ENCODE measurements around the gene IRX2. TPM values are rescaled to one million over a fixed set of nuclear protein-coding genes. Genes with fewer than 3 reads are reported as not detected.
A peak's percentile ranks its signal among the peaks of the same experiment; 100 is the strongest.

IRX2 gene
- total RNA-seq, 2 donors from 2014 or later, result not detected

DNA sequence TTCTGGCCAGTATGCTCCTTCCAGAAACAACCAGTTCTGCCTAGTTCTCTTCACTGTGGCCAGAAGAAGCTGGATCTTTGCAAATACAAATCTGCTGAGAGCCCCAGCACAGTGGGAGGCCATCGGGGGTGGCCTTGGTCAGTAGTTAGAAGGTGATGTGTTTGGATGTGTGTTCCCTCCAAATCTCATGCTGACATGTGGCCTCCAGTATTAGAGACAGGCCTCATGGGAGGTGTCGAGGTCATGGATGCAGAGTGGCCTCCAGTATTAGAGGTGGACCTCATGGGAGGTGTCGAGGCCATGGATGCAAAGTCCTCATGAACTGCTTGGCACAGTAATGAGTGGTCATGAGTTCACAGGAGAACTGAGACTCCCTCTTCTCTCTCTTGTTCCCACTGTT, 7.6 kb upstream of the IRX2 start:
- Mint-ChIP-seq H3K9me3 (peaks cover 0 to 4% of the 10 kb centered on the region in 2 donors), H3K27ac (no peak overlapping the region), H3K36me3 (peaks cover 5 to 22% of the 10 kb centered on the region in 2 donors)
- ATAC-seq (no peak), DNase-seq (ENCODE audit: low spot score in 2 of 2) (no peak)

- no peak for ATAC-seq
- Mint-ChIP-seq H3K27ac (no peak overlapping the region), H3K9me3 (peaks cover 0 to 4% of the 10 kb centered on the region in 2 donors), H3K36me3 (peaks cover 5 to 22% of the 10 kb centered on the region in 2 donors)
- DNase-seq (ENCODE audit: low spot score in 2 of 2), result no peak
Observed at GRCh38 chr5:2758632-2759031, 7.2 kb upstream of the IRX2 start.

GRCh38 chr5:2757563-2758351, 6.3 kb upstream of the IRX2 start:
- DNase-seq (ENCODE audit: low spot score in 2 of 2) (no peak), ATAC-seq (no peak)
- Mint-ChIP-seq H3K9me3 (peaks cover 0 to 4% of the 10 kb centered on the region in 2 donors), H3K27ac (no peak overlapping the region), H3K36me3 (peaks cover 5 to 22% of the 10 kb centered on the region in 2 donors)

GRCh38 chr5:2756211-2757152, 5.0 kb upstream of the IRX2 start:
- DNase-seq (ENCODE audit: low spot score in 2 of 2), result no peak
- no peak for ATAC-seq
- peak overlapping the region in 1 of 2 donors; percentile 44 for H3K27ac Mint-ChIP-seq
- peaks cover 5 to 22% of the 10 kb centered on the region in 2 donors for H3K36me3 Mint-ChIP-seq
- no peaks in the 10 kb centered on the region for H3K9me3 Mint-ChIP-seq

GRCh38 chr5:2755681-2756171, 4.2 kb upstream of the IRX2 start:
- Mint-ChIP-seq H3K36me3 (peaks cover 5 to 22% of the 10 kb centered on the region in 2 donors), H3K27ac (peak overlapping the region in 1 of 2 donors; percentile 44), H3K9me3 (no peaks in the 10 kb centered on the region)
- ATAC-seq (no peak), DNase-seq (ENCODE audit: low spot score in 2 of 2) (no peak)

DNA sequence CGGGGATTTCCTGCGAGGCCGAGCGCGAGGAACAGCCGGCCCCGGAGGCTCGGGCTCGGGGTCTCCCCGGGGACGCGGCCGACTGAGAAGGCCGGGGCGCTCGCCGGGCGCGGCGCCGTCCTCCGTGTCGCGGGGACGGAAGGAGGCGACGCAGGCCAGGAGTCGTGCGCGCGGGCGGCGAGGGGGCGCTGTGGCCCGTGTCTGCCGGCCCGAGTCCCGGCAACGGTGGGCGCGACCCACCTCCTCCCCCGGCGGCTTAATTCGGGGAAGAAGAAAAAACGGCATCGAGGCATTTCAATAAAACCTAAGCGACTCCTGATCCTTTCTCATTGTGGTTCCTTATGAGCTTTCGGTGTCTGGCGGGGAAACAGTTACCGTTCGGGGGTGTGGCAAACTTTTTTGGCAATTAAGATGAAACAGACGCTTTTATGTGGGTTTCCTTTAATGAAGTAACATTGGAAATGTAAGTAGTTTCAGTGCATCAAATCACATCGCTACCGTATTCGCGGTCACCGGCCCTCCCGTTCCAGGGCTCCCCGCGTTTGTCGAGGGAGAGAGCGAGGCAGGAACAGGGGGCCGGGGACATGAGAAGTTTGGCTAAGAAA, 3.7 kb upstream of the IRX2 start:
- DNase-seq (ENCODE audit: low spot score in 2 of 2), result no peak
- H3K9me3 Mint-ChIP-seq, result no peaks in the 10 kb centered on the region

DNA sequence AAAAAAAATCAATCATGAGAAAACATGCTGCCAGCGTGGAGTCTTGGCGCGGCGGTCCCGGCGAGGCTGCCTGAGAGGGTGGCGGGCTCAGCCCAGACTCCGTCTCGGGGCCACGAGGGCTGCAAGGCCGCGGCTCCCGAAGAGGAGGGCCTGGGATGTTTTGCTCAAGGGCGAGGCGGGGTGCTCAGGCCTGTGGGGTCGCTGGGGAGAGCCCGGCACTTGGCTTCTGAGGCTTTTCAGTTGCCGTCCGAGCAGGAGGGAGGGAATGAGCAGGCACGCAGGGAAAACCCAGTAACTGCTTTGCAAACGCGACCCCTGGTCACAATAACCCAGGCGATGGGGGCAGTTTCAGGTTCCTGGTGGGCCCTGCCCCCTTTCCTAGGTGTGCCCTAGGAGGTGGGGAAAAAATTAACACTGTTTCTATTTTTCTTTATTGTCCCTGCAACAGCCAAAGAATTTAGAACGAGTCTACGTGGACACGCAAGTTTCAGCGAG, 3.2 kb upstream of the IRX2 start:
- no peak for ATAC-seq
- no peak overlapping the region for H3K27ac Mint-ChIP-seq
- no peaks in the 10 kb centered on the region for H3K9me3 Mint-ChIP-seq
- no peak for DNase-seq (ENCODE audit: low spot score in 2 of 2)
- peaks cover 11 to 29% of the 10 kb centered on the region in 2 donors for H3K36me3 Mint-ChIP-seq

More for the DNA sequence above, 3.7 kb upstream of the IRX2 start:
- Mint-ChIP-seq H3K27ac (peak overlapping the region in 1 of 2 donors; percentile 14), H3K36me3 (peaks cover 5 to 23% of the 10 kb centered on the region in 2 donors)
- ATAC-seq, result no peak

DNA sequence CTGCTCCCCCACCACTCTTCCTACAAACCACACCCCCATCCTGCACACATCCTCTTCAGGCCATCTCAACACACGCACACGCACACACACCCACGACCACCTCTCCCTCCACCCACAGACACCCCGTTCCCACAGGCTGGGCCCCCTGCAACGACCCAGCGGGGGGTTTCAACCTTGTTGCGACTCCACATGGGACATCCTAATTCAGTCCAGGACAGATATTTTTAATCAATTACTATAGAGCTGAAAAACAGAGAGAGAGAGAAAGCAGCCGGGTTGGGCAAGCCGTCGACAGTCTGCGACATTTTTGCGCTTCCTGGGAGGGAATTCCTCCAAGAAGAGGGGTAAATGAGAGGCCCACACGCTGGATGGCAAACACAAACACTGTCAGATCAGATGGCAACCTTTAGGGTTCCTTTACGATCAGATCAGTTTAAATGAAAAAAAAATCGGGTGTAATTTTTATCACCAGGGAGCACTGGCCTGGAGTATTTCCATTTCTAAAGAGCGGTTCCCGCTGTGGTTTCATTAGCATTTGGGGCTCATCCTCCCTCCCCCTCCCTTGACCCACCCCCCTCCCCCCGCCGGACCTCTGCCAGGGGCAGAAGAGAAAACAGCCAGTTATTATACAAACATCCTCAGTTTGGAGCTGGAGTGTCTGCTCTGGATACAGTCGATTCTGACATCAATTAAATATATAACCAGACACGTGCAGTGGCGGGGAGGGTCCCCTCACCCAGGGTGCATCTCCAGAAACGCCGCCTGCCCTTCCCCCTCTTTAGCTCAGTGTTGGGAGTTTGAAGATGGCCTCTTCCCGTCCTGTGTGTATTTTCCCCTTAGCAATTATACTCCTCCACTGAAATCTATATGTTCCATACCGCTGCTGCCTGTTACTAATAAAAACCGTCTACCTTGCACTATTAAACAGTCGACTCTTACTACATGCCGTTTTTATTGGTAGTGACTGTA, 2.3 kb upstream of the IRX2 start:
- no peak for DNase-seq (ENCODE audit: low spot score in 2 of 2)
- H3K9me3 Mint-ChIP-seq, result no peaks in the 10 kb centered on the region
- H3K36me3 Mint-ChIP-seq, result peaks cover 16 to 25% of the 10 kb centered on the region in 2 donors
- ATAC-seq, result no peak
- no peak overlapping the region for H3K27ac Mint-ChIP-seq

- Mint-ChIP-seq H3K9me3 (no peaks in the 10 kb centered on the region), H3K27ac (peak overlapping the region in 1 of 2 donors; percentile 91), H3K36me3 (peaks cover 16 to 22% of the 10 kb centered on the region in 2 donors)
- no peak for DNase-seq (ENCODE audit: low spot score in 2 of 2)
- peak in 1 of 2 donors; percentile 30 for ATAC-seq
Observed at GRCh38 chr5:2752821-2753439, 1.5 kb upstream of the IRX2 start.

DNA sequence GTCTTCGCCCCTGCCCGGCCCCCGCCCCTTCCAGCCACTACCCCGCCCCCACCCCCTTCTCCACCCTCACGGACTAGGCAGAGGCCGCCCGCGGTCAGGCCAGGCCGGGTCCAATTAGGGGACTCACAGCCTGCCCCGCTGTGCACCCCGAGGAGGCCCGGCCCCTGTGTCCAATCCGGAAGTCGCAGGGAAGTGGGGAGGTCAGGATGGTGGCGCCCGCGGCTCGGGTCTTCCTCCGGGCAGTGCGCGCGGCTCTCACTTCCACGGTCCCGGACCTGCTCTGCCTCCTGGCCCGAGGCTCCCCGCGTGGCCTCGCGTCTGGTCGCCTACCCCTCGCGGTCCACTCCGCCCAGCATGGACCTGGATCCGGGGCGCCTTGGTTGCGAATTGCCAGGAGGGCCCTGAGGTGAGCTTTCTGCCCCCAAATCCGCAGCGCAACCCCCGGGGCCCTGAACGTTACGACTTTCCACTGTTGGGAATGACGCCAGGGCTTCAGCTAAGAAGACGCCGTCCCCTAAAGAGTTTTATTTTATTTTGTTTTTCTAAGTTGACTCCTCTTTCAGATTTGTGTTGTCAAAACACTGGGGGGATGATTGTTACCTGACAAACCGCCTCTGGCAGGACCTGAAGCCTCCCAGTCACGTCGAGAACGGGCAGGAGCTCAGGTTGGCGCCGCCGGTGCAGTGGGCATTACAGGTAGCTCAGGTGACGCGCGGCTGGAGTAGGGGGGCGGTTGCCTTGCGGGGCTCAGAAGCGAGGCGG, 763 bp upstream of the IRX2 start:
- Mint-ChIP-seq H3K27ac (peak overlapping the region in 1 of 2 donors; percentile 91), H3K36me3 (peaks cover 16 to 18% of the 10 kb centered on the region in 2 donors), H3K9me3 (no peaks in the 10 kb centered on the region)
- DNase-seq (ENCODE audit: low spot score in 2 of 2), result no peak
- no peak for ATAC-seq

GRCh38 chr5:2750758-2751464, 566 bp downstream of the IRX2 start:
- ATAC-seq (no peak), DNase-seq (ENCODE audit: low spot score in 2 of 2) (no peak)
- H3K36me3 Mint-ChIP-seq, result peaks cover 11% of the 10 kb centered on the region in 2 donors
- no peaks in the 10 kb centered on the region for H3K9me3 Mint-ChIP-seq
- H3K27ac Mint-ChIP-seq, result no peak overlapping the region

DNA sequence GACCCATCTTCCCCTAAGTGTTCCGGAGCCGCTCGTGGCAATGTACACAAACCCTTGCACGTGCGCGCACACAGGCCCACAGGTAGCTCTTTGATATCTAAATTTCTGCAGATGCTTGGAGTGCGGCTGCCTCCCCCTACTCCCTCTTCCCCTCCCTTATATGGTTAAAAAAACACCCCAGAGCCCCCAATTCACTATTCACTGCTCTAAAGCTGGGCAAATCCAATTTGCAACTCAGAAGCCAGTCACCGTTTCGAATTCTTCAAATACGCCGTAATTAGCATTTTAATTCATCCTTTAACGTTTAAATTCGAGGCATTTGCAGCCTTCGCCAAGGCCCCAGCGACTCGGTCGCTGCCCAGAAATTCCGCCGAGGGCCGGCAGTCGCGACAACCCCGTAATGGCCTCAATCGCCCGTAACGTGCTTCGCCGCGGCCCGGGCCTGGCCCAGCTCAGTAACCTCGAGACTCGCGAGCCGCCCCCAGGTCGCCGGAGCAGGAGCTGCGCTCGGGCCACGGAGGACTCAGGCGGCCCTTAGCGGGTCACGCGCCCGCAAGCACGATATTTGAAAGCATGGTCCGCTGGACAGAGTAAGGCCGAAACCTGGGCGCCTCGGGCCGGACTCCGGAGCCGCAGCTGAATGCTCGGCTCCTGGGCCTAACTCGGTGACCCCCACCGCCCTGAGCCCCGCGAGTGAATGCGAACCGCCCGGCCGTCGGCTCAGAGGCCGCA, 1.3 kb downstream of the IRX2 start:
- Mint-ChIP-seq H3K36me3 (peaks cover 11% of the 10 kb centered on the region in 2 donors), H3K27ac (peak overlapping the region in 1 of 2 donors; percentile 95), H3K9me3 (no peaks in the 10 kb centered on the region)
- ATAC-seq (no peak), DNase-seq (ENCODE audit: low spot score in 2 of 2) (no peak)

GRCh38 chr5:2749514-2750025, 1.9 kb downstream of the IRX2 start:
- ATAC-seq (no peak), DNase-seq (ENCODE audit: low spot score in 2 of 2) (no peak)
- peaks cover 11 to 15% of the 10 kb centered on the region in 2 donors for H3K36me3 Mint-ChIP-seq
- no peaks in the 10 kb centered on the region for H3K9me3 Mint-ChIP-seq
- peak overlapping the region in 1 of 2 donors; percentile 95 for H3K27ac Mint-ChIP-seq

Data from activated naive CD4-positive, alpha-beta T cell treated with anti-CD3 and anti-CD28 coated beads, Interleukin-2, amount 50 U/mL, for 72 hours (primary cell).